Stimulated activated CD8-positive, alpha-beta memory T cell treated with anti-CD3 and anti-CD28 coated beads, Interleukin-7, amount 100 ng/mL, for 24 hours (primary cell): ENCODE measurements around the gene CASZ1.

Source experiments
- DNase-seq: peaks from one replicate; pipeline ENCODE4 v3.0.0-alpha.2; 2020; ENCODE audit warnings: low read depth

The CASZ1 gene

DNA sequence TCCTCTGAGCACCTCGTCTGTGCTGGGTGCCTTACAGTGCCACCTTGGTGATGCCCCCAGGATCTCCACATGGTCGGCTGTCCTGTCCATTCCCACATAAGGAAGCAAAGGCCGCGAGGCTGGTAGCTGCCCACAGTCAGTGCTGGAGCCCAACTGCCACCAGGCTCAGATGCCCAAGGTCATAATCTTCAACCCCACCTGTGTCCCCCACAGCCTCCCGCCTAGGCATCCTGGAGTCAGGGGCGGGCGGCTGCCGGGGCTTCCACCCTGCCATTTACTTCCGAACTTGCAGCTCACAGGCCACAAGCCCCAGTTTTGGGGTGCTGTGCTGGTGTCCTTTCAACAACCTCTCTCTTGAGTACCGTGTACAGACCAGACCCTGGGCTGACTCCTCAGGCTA lies 126.3 kb downstream of the CASZ1 start:
- DNase-seq: no peak

DNA sequence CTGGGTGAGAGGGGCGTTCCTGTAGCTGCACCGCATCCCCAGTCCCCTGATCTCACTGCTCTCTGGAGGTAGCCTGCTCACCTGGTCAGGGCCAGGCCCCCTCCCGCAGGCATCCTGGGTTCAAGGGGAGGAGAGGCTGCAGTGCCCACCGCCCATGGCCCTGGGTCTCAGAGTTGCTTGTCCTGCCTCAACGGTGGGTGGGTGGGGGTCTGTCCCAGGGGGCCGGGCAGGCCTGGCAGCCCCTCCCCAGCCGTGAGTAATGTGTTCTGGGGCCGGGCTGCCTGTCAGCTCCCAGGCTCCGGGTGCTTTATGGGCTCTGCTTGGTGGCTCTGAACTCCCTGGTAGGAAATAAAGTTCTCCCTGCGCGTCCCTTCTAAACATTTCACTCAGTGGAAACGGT lies 126.9 kb downstream of the CASZ1 start:
- DNase-seq: no peak

DNA sequence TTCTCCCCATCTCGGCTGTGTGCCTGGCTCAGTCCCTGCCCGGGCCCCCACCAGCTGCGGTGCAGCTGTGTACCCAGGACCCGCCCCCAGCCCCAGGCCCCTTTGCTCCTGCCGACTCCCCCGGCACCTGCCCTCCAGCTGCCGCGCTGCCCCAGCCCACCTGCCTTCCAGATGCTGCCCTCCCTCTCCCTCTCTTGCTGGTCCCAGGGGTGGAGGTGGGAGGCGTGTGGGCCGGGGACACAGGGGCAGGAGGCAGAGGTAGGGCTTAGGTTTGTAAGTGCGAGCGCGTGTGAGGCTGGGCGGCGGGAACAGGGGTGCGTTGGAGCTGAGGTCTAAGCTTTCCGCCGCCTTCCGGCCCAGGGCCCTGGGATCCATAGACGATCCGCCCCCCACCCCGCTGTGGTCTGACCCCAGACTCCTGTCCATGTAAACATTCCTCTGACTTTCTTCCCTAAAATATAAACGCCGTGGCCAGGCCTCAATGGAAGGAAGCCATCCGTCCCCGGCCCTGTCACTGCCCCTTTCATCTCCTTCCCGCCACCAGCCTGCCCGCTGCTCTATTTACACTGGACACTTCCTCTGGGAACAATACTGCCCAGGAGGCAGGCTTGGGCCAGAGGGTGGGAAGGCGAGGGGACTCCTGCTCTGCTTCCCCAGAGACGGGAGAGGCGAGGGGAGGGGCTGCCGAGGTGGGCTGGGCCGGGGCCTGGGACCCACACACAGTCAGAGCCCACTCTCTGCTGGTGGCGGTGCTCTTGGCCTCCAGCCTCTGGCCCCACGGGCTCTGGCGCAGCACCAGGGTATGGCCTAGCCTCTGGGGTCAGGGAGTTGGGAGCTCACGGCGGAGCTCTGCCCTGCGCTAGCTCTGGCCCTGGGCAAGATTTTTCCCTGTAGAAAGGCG lies 128.3 kb downstream of the CASZ1 start:
- no peak for DNase-seq

DNA sequence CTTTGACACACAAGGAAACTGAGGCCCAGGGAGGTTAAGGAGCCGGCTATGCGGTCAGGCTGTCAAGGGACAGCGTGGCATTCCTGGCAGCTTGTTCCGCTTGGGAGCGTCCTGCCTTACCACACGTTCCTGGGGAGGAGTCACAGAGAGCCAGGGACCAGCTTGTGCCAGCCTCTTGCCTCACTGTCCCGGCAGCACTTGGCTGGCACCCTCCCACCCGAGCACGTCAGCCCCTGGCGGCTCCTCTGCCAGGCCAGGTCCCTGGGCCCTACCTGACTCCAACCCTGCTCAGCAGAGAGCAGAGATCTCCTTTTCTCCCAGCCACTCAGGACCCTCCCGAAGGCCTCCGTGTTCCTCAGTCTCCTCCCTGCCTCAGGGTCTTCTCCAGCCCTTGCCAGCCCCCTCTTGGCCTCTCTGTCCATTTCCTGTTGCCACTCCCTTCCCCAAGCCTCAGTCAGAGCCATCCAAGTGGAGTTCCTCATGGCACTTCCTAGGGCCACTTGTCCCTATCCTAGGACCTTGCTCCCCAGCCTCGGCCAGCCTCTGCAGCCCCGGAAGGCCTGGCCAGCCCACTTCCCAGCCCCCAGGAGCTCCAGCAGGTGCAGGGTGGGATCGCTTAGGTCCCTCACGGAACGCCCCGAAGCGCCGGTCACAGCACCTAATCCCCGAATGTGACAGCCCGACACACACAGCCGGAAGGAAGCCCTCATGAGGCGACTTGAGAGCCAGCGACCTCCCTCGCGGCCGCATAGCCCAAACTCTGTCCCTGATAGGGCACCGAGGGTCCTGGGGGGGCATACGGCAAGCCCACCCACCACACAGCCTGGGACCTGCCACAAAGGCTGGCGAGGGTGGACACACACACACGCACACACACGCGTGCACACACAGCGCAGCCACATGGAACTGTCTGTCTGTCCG lies 130.3 kb downstream of the CASZ1 start:
- no peak for DNase-seq

- no peak for DNase-seq
These were observed 131.2 kb downstream of the CASZ1 start for GRCh38 chr1:10665226-10665625.

DNA sequence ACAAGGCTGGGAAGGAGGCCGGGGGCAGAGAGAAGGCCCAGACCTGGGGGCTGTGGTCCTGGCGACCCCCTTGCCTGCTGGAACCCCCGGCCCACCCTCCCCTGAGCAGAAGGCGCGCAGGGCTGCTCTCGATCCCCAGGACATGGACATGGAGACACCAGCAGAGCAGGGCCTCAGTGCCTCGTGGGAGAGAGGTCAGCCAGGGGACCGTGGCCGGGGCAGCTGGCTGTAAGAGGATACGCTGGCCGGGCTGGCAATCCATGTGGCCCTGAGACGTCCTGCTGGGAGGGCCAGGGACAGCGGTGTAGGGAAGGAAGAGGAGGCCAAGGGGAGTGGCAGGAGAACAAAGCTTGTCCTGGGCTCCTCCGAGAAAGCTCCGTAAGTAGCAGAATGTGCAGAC lies 132.2 kb downstream of the CASZ1 start:
- no peak for DNase-seq

- no peak for DNase-seq
These were observed 132.8 kb downstream of the CASZ1 start for GRCh38 chr1:10663678-10664035.

- no peak for DNase-seq
These were observed 133.4 kb downstream of the CASZ1 start for GRCh38 chr1:10662824-10663677.

DNA sequence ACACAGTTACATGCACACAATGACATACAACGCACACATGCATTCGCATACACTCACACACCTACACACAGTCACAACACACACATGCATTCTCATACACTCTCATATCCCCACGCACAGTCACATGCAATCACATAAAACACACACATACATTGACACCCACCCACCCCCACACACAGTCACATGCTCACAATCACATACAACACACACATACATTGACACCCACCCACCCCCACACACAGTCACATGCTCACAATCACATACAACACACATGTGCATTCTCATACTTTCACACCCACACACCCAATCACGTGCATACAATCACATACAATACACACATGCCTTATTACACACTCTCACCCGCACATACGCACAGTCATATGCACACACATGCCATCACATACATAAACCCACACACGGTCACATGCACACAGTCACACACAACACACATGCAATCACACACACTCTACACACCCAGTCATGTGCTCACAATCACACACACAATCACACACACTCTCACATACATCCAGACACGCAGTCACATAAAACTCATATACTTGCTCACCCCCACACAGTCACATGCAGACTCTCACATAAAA lies 134.3 kb downstream of the CASZ1 start:
- no peak for DNase-seq

GRCh38 chr1:10661453-10661852 lies 135.0 kb downstream of the CASZ1 start:
- DNase-seq: no peak

DNA sequence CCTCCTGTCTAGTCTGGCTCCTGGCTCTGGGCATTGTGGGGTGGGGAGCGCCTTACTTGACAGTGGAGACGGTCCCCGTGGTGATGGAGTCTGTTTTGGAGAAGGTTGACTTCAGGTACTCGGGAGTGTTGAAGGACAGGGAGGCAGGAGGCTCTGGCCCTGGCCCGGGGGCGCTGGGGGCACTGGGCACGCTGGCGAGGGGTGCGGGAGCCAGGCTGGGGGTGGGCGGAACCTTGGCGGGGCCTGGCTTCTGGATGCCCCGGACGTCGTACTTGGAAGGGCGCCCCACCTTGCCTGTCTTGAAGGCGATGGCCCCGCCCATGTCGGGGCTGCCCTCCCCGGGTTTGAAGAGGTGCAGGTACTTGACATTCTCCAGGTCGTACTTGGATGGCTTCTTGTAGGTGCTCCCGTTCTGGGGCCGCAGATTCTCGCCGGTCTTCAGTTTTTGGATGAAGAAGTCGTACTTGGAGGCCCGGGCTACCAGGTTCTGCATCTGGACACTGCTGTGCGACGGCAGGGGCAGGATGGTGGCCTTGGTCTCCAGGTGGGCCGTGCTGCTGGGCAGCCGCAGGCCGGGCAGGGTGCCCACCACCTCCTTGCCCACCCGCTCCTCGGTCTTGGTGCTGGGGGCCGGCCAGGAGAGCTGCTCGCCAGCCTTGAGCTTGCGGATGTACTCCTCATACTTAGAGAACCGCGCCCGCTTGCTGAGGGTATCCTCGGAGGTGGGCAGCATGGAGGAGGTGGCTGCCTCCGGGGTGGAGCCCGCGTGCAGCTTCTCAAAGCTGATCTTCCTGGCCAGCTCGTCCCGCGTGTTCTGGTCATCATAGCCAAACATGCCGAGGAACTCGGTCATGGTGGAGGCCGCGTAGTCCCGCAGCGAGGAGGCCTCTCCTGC lies 136.6 kb downstream of the CASZ1 start:
- no peak for DNase-seq

DNA sequence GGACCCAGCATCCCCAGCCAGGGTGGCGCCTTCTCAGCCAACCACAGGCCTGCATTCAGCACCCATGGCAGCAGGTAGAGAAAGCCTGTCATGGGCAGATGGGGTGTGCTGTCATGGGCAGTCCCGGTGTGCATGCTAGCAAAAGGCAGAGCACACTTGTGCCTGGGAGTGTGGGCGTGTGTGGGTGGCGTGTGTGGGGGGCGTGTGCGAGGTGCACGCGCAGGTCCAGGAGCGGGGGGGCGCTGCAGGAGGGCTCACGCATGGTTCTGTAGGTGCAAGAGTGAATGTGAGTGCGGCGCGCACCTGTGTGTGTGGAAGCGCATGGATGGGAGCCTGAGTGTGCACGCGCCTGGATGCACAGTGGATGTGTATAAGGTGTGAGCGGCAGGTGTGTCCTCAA lies 137.2 kb downstream of the CASZ1 start:
- no peak for DNase-seq

DNA sequence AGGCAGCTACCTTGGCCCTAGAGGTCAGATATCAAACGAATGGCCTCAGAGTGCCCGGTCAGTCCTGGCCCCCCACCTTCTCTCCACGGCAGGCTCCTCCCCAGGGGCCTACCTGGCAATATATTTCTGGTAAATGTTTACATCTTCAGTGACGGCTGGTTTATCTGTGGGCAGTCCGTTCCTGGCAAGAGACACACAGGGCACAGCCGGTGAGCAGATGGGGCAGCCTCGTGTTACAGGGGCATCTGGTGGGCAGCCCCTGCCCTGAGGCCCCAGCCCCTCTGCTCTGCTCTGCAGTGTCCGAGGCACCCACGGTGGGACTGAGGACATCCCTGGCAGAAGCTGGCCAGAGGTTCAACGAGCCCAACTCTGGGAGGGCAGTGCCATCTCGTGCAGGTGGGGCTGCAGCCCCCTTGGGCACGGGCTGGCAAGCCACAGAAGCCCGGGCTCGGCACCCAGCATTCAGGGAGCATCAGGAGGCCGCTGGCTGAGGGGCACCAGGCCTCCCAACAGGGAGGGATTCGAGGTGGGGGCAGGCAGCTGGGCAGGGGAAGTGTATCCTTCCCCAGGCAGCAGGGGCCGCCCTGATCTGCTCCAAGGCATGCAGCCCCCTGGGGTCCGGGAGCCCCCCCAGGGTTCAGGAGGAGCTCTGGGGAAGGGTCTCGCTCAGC lies 137.9 kb downstream of the CASZ1 start:
- DNase-seq: no peak

DNA sequence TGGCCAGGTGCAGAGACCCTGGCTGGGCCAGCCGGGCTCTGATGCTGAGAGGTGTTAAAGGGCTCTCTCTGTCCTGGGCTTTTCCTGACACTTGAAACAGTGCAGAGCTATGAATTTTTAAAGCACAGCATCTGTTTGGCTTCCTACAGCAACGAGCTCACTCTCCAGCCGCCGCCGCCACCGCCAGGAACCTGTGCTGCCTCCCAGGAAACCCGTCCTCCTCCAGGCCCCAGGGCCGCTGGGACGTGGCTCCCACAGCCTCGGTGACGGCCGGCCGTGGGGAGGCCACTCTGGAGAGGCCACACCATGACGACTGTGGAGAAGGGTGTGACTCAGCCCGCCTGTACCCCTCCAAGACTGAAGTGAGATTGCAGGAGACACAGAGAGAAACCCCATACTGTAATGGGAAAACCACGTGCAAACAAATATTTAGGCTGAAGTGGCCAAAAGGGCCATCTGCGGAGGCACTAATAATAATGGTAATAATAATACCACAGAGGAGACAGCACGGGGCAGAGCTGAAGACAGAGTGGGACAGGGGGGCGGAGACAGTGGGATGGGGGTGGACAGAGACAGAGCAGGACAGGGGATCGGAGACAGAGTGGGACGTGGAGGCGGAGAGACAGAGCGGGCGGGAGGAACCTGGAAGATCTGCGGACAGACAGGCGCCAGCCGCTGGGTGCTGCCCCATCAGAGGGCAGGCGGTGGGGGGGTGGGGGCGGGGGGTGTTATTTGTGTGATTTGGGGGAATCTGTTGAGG lies 139.2 kb downstream of the CASZ1 start:
- DNase-seq: no peak

DNA sequence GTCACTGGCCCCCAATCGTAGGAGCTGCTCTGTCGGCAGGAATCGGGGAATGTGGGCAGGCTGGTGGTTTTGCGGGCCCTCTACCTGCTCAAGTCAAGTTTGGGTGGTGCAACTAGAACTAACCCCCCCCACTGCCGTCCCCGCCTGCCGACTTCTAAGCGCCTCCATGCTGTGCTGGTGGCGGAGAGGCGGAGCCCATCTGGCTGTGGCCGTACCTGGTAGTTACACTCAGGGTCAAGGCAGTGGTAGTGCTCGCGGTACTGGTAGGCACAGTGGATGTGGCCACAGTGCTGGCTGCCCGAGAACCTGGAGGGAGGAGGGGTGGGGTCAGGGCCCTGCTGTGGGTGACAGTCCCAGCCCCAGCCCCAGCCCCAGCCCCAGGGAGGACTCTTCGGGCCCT lies 140.0 kb downstream of the CASZ1 start:
- DNase-seq: no peak

- no peak for DNase-seq
These were observed 141.4 kb downstream of the CASZ1 start for GRCh38 chr1:10655002-10655401.

- DNase-seq: no peak
These were observed 142.9 kb downstream of the CASZ1 start for GRCh38 chr1:10653370-10654125.

GRCh38 chr1:10652626-10653025 lies 143.8 kb downstream of the CASZ1 start:
- no peak for DNase-seq

GRCh38 chr1:10651793-10652192 lies 144.7 kb downstream of the CASZ1 start:
- no peak for DNase-seq
